Measurements from ENCODE around the gene AKIRIN2. TPM values are rescaled to one million over a fixed set of nuclear protein-coding genes. Genes with fewer than 3 reads are reported as not detected.
A peak's percentile ranks its signal among the peaks of the same experiment; 100 is the strongest.
"Not testable (repeated sequence)": the region's sequence is repeated elsewhere in the genome, so short reads cannot be mapped to it uniquely, and the experiment has no call there.

The AKIRIN2 gene
- total and polyA plus RNA-seq, 2 of the 13 experiments (the other 11 are each of a cell fraction or from before 2014, with no cell fraction given), result 15.6 to 23.4 TPM

DNA sequence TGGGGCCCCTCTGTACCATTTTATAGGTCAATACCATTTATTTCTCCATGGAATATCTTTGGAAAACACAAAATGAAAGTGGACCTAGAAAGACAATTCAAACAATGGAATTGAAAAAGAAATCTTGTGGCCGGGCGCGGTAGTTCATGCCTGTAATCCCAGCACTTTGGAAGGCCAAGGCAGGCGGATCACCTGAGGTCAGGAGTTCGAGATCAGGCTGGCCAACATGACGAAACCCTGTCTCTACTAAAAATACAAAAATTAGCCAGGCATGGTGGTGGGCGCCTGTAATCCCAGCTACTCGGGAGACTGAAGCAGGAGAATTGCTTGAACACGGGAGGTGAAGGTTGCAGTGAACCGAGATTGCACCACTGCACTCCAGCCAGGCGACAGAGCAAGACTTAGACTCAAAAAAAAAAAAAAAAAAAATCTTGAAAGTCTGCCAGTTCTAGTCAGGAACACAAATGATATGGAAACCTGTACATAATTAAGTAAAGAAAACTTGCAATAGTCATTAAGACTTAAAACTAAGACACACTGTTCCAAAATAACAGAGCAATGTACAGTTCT, 15.3 kb downstream of the AKIRIN2 start:
- intact Hi-C loops (cut with micrococcal nuclease; ENCODE audit: unreplicated experiment); H3K36me3 ChIP-seq (replicated peaks in 1 of 2; ENCODE audit: control insufficient read depth in 1 of 2, insufficient read depth in 2 of 2, low read length in 2 of 2); H3K27ac ChIP-seq (ENCODE audit: extremely low read length, insufficient read depth, low read length); H3K9ac ChIP-seq (ENCODE audit: insufficient read depth, low read depth, low read length); H3K27me3 ChIP-seq (ENCODE audit: control insufficient read depth in 1 of 2, insufficient read depth in 2 of 2, low read length in 2 of 2); ATAC-seq; POLR2A ChIA-PET; H3K4me3 ChIP-seq (replicated peaks in 1 of 3; ENCODE audit: insufficient read depth in 1 of 3, low read depth in 2 of 3, low read length in 3 of 3); H3K9me3 ChIP-seq (ENCODE audit: low read length); BruUV-seq (replicated peaks); in situ Hi-C loops (cut with HindIII; ENCODE audit: extremely low pct_ligation_motif_present, low pct_unique_long_range_greater_than_20kb); FAIRE-seq; CTCF ChIA-PET (ENCODE audit: low intra/inter-chr PET ratio, low total read pairs); H2AFZ ChIP-seq (ENCODE audit: low read length); H3K4me2 ChIP-seq (ENCODE audit: low read depth, low read length); DNase-seq (ENCODE audit: low spot score): not testable (repeated sequence)
- WGBS (ENCODE audit: low lambda C conversion rate), result 94% methylated on average over 11 of the region's 11 CpGs
- 0 out of 2 replicates have a peak, but pooled peaks have one; percentile 34 for TF ChIP-seq ZNF362 (CRISPR knock-in tag; IDR thresholded peaks at IDR 0.05; ENCODE audit: borderline replicate concordance)
- peak; percentile 51; the same call in 1 of the 2 replicates for TF ChIP-seq ZBTB33 (CRISPR knock-in tag; IDR thresholded peaks at IDR 0.05)
- TF ChIP-seq RARA (CRISPR knock-in tag; IDR thresholded peaks at IDR 0.05), result peak; percentile 29; the same call in 1 of the 2 replicates
- TF ChIP-seq ZNF101 (CRISPR knock-in tag; IDR thresholded peaks at IDR 0.05; ENCODE audit: borderline replicate concordance, low read depth), result 0 out of 2 replicates have a peak, but pooled peaks have one; percentile 56
- 0 out of 2 replicates have a peak, but pooled peaks have one; percentile 22 for TF ChIP-seq NR2C2 (CRISPR knock-in tag; IDR thresholded peaks at IDR 0.05; ENCODE audit: borderline replicate concordance)
- Histone ChIP-seq H3K79me2 (ENCODE audit: insufficient read depth, low read length) (peaks cover 97% of the 10 kb centered on the region), H3K4me1 (ENCODE audit: insufficient read depth, low read length) (peaks cover 88% of the 10 kb centered on the region), H4K20me1 (ENCODE audit: insufficient read depth, low read length) (peaks cover 43% of the 10 kb centered on the region)
